ENCODE results near the gene ALPK1. TPM values are rescaled to one million over a fixed set of nuclear protein-coding genes. Genes with fewer than 3 reads are reported as not detected.

ALPK1 gene
- total and polyA plus RNA-seq, 2 of the 8 experiments (the other 6 are each of a cell fraction or from before 2014, with no cell fraction given) = 0.08 to 0.43 TPM

GRCh38 chr4:112270051-112270450 lies 27.1 kb upstream of the ALPK1 start:
- Histone ChIP-seq H2BK5ac (ENCODE audit: low read depth, low read length) (no peak overlapping the region), H3K9me3 (ENCODE audit: insufficient read depth in 2 of 2, low read depth in 1 of 2, low read length in 1 of 2) (no peaks in the 10 kb centered on the region), H3K23me2 (ENCODE audit: low read depth, low read length) (no peaks in the 10 kb centered on the region), H2AFZ (ENCODE audit: low read length) (no peak overlapping the region), H2AK5ac (ENCODE audit: low read depth, low read length) (no peak overlapping the region), H3K4me1 (replicated peaks in 1 of 4; ENCODE audit: control insufficient read depth in 3 of 4, insufficient read depth in 4 of 4, low read length in 3 of 4) (peaks cover 2 to 9% (median 5%) of the 10 kb centered on the region in 4 experiments; a peak in 5 of 7 replicates), H3K36me3 (ENCODE audit: control insufficient read depth in 2 of 4, insufficient read depth in 4 of 4, low read length in 3 of 4) (peaks cover 0 to 27% (median 2%) of the 10 kb centered on the region in 4 experiments; a peak in 2 of 8 replicates), H3K4ac (replicated peaks; ENCODE audit: insufficient read length, low read depth, low read length) (no peak overlapping the region), H3K79me2 (ENCODE audit: control insufficient read depth in 1 of 2, insufficient read depth in 2 of 2, low read length in 2 of 2) (no peaks in the 10 kb centered on the region), H3K14ac (ENCODE audit: insufficient read length) (no peak overlapping the region), H3K18ac (ENCODE audit: extremely low read depth, low read length) (no peak overlapping the region), H3K4me2 (ENCODE audit: insufficient read depth in 1 of 2, low read depth in 2 of 2, low read length in 2 of 2) (no peak overlapping the region; a peak in 1 of 4 replicates), H3K56ac (replicated peaks; ENCODE audit: insufficient read length, low read depth, low read length) (no peak overlapping the region), H3K79me1 (ENCODE audit: low read depth, low read length) (no peaks in the 10 kb centered on the region), H3K27me3 (replicated peaks in 1 of 4; ENCODE audit: control insufficient read depth in 3 of 4, extremely low read depth in 1 of 4, insufficient read depth in 3 of 4, low read length in 3 of 4) (no peaks in the 10 kb centered on the region), H3K27ac (ENCODE audit: low read depth, low read length) (no peak overlapping the region), H2BK15ac (ENCODE audit: low read length) (no peak overlapping the region), H2BK12ac (ENCODE audit: low read depth, low read length) (no peak overlapping the region), H4K20me1 (replicated peaks in 1 of 2; ENCODE audit: control insufficient read depth in 1 of 2, insufficient read depth in 2 of 2, low read length in 2 of 2) (no peaks in the 10 kb centered on the region), H4K8ac (ENCODE audit: extremely low read depth, insufficient read depth, low read length) (no peak overlapping the region), H2BK120ac (replicated peaks; ENCODE audit: low read depth, low read length) (no peak overlapping the region), H4K5ac (ENCODE audit: insufficient read length, low read depth, low read length) (no peak overlapping the region), H4K91ac (replicated peaks; ENCODE audit: insufficient read length, low read length) (no peak overlapping the region), H3K23ac (ENCODE audit: insufficient read length) (no peak overlapping the region), H3K4me3 (ENCODE audit: extremely low read depth in 1 of 4, insufficient read depth in 2 of 4, low read depth in 3 of 4, low read length in 4 of 4) (no peak overlapping the region), H3K9ac (replicated peaks in 1 of 4; ENCODE audit: extremely low read depth in 1 of 4, low read depth in 3 of 4, low read length in 3 of 4) (no peak overlapping the region), H2BK20ac (ENCODE audit: low read length) (no peak overlapping the region)
- TF ChIP-seq CHD2 (IDR thresholded peaks at IDR 0.05; ENCODE audit: low read length) (no peak), SIX5 (IDR thresholded peaks at IDR 0.05; ENCODE audit: low read depth, low read length) (no peak), JUN (IDR thresholded peaks at IDR 0.05; ENCODE audit: low read depth, low read length) (no peak)
- FAIRE-seq (no peak), DNase-seq (ENCODE audit: low read depth in 1 of 2, low spot score in 2 of 2) (no peak)
- WGBS, 2 experiments (ENCODE audit: extremely low coverage in 1 of 2, insufficient coverage in 1 of 2, insufficient read length in 1 of 2, insufficient replicate concordance in 2 of 2, low coverage in 1 of 2, low lambda C conversion rate in 2 of 2, missing lambda C conversion rate in 1 of 2) = 88 to 100% methylated on average over 1 of the region's 1 CpG
- POLR2A ChIA-PET (ENCODE audit: partially characterized antibody) = no interaction called here
- CTCF ChIA-PET (ENCODE audit: partially characterized antibody) = no interaction called here
